COR-L47 (cell line): Measurements from ENCODE around the gene FA2H.
"Not testable (repeated sequence)": the region's sequence is repeated elsewhere in the genome, so short reads cannot be mapped to it uniquely, and the experiment has no call there.

ENCODE experiments used
- DNase-seq: peaks from one replicate; lab custom pipeline; 2025; lab: John Stamatoyannopoulos, UW

Gene FA2H

DNA sequence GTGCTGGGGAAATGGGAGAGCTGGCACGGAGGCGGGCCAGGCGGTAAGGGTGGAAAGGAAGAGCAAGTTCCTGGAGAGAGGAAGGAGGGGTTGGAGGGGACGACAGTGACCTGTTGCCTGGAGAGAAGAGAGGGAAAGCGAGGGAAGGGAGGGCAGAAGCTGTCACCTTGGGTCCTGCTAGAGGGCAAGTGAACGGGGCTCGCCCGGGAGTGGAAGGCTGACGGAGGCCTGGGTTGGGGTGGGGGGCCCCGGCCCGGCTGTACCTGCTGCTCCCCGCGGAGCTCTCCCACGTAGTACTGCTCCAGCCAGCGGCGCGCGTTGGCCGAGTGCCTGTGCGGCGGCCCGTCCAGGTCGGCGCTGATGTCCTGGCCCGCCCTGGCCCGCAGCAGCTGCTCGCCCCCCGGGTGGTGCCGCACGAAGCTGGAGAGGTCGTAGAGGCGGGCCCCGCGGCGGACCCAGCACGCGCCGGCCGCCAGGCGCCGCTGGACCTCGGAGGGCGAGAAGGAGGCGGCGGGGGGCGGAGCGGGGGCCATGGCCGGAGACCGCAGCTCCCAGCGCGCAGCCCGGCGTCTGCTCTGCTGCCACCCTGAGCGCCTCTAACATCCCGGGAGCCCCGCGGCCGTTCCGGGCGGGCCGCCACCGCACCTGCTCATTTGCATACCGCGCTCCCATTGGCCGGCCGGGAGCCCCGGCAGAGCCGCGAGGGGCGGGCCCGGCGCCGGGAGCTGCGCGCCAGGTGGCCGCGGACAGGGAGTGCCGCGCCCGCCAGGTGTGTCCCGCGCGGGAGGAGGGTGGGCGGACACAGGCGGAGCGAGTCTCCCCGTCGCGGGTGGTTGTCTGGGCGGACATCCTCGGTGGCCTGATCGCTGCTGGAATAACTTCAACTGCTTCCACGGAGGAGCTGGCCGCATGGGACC is at the start of gene FA2H:
TSS of gene FA2H (minus strand) at position 598 of the 917 bp plus-strand sequence. CDS start at position 533, 65 bp downstream.
- DNase-seq: peak; percentile 91

DNA sequence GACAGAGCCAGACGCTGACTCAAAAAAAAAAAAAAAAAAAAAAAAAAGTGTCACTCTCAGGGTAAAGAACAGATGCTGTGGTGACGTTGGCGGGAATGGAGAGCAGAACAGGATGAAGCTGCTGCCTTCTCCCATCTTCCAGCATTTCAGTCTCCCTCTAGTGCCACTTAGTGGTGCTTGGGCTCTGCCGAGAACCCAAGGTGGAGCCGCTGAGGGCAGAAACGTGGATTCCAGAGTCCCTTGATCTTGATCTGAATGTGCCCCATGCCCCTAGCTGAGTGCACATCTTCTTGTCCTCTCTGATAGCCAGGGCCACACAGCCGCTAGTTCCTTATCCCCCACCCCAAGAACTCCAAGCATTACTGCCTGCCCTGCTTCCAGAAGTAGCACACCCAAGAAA is 43.2 kb upstream of the FA2H start:
- no peak for DNase-seq

DNA sequence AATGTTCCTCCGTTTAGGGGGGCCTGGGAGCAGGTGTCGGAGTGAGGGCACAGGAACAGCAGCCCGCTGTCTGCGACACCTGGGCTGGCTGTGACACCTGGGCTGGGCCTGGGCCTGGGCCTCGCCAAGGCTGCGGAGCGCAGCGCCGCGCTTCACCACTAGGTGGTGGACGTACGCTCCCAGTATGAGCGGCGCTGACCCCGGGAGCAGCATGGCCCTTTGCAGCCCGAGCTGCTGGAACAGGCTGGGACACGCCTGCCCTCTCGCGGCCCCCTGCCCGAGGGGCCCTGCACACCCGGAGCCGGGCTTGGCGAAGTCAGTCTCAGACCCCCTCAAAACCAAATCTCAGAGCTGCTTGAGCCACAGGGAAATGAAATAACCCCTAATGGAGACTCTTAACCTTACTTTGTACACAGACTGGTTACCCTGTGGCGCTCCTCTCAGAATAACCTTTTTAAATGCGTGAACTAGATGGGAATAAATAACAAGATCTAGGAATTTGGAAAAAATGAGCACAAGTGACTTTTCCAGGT is 38.6 kb upstream of the FA2H start:
- DNase-seq: peak; percentile 74

DNA sequence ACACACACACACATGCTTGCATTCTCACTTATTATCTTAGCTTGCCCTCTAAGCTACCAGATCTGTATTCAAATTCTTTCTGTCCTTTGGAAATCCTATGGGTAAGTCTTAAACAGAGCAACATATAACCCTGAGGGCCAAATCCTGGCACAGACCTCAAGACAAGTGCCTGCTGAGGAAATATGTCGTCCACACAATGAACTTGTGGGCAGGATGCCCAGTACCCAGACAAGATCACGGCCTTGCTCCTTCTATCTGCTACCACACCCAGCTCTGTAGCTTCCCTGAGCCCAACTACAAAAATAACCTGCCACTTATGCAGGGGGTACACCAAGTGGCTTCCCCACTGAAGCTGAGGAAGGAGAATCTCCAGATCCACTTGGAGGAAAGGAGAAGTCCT is 37.3 kb upstream of the FA2H start:
- DNase-seq: no peak

DNA sequence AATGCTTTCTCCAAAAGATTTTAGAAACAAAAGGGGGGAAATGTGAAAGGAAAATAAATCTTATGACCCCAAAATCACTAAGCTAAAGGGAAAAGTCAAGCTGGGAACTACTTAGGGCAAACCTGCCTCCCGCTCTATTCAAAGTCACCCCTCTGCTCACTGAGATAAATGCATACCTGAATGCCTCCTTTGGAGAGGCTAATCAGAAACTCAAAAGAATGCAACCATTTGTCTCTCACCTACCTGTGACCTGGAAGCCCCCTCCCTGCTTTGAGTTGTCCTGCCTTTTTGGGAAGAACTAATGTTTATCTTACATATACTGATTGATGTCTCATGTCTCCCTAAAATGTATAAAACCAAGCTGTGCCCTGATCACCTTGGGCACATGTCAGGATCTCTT is 36.6 kb upstream of the FA2H start:
- not testable (repeated sequence) for DNase-seq

- no peak for DNase-seq
Measured at GRCh38 chr16:74807052-74807646, 32.5 kb upstream of the FA2H start.

DNA sequence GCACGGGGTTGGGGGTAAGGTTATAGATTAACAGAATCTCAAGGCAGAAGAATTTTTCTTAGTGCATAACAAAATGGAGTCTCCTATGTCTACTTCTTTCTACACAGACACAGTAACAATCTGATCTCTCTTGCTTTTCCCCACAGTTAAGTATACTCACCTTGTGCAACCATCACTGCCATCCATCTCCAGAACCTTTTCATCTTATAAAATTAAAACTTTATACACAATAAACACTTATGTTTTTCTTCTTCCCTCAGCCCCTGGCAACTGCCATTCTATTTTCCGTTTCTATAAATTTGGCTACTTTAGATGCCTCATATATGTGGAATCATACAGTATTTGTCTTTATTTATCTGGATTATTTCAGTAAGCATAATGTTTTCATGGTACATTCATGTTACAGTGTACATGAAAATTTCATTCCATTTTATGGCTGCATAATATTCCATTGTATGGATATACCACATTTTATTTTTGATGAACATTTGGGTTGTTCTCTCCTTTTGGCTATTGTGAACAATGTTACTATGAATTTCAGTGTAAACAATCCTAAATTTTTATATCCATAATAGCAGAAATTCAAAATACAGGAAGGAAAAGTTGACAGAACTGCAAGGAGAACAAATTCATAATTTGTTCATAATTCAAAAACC is 25.7 kb upstream of the FA2H start:
- no peak for DNase-seq

GRCh38 chr16:74797414-74797813 is 22.8 kb upstream of the FA2H start:
- DNase-seq: no peak

- no peak for DNase-seq
Measured at GRCh38 chr16:74795104-74795503, 20.5 kb upstream of the FA2H start.

GRCh38 chr16:74794668-74795067 is 20.0 kb upstream of the FA2H start:
- DNase-seq: no peak

- DNase-seq: no peak
Measured at GRCh38 chr16:74793571-74793970, 19.0 kb upstream of the FA2H start.

DNA sequence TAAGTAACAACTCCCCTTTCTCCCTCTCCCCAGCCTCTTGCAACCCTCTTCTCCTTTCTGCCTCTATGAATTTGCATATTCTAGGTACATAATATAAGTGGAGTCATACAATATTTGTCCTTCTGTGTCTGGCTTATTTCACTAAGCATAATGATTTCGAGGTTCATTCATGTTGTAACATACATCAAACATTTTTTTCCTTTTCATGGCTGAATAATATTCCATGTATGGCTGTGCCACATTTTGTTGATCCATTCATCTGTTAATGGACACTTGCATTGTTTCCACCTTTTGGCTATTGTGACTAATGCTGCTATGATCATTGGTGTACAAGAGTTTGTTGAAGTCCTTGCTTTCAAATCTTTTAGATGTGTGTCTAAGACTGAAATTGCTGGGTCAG is 17.6 kb upstream of the FA2H start:
- DNase-seq: no peak

- not testable (repeated sequence) for DNase-seq
Measured at GRCh38 chr16:74791749-74792148, 17.1 kb upstream of the FA2H start.

GRCh38 chr16:74788108-74788507 is 13.5 kb upstream of the FA2H start:
- no peak for DNase-seq

DNA sequence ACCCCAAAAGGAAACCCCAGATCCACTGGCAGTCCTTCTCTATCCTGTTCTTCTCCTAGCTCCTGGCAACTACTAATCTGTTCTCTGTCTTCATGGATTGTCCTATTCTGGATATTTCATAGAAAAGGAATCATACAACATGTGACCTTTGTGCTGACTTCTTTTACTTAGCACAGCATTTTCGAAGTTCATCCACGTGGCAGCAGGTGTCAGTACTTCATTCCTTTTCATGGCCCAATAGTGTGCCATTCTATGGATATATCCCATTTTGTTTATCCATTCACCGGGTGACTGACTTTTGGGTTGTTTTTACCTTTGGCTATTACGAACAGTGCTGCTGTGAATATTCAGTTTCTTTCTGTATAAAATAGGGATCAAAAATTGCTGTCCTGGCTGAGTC is 10.4 kb upstream of the FA2H start:
- DNase-seq: no peak

DNA sequence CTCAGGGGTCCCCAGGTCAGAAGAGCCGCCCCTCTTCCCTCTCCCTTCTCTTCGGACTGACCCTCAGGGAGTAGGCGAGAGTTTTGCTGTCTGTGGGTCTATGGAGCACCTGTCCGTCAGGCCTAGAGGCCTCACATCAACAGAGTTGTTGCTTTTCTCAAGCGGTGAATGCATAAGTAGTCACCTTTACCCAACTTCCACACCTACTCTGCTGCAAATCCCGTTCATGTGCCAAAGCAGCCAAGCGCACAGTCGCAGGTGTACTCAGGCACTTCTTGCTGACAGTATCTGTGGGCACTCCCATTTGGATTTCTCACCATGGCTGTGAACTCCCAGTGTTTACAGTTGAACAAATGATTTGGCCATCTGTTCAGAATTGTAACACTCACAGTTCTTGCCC is 4.0 kb upstream of the FA2H start:
- DNase-seq: no peak

DNA sequence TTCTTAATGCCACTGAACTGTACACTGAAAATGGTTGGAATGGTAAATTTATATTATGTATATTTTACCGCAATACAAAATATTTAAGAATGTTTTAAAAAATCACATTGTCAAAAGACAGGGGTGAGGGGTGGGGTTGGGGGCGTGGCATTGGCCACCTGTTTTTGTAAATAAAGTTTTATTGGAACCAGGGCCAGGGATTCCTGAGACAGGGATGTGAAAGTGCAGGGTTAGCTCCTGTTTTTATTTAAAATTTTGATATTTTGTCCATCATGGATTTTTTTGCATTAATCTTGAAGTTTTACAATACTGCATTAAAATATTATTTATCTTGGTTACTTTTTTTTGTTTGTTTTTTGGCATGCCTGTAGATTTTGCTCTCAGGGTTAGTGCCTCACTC is 2.3 kb upstream of the FA2H start:
- no peak for DNase-seq

DNA sequence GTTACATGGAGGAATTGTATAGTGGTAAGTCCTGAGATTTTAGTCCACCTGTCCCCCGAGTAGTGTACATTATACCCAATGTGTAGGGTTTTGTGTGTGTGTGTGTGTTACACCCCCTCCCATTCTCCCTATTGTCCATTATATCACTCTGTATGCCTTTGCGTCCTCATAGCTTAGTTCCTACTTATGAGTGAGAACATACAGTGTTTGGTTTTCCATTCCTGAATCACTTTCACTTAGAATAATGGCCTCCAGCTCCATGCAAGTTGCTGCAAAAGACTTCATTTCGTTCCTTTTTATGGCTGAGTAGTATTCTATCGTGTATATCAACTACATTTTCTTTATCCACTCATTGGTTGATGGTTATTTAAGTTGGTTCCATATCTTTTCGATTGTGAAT is 635 bp upstream of the FA2H start:
- DNase-seq: no peak

DNA sequence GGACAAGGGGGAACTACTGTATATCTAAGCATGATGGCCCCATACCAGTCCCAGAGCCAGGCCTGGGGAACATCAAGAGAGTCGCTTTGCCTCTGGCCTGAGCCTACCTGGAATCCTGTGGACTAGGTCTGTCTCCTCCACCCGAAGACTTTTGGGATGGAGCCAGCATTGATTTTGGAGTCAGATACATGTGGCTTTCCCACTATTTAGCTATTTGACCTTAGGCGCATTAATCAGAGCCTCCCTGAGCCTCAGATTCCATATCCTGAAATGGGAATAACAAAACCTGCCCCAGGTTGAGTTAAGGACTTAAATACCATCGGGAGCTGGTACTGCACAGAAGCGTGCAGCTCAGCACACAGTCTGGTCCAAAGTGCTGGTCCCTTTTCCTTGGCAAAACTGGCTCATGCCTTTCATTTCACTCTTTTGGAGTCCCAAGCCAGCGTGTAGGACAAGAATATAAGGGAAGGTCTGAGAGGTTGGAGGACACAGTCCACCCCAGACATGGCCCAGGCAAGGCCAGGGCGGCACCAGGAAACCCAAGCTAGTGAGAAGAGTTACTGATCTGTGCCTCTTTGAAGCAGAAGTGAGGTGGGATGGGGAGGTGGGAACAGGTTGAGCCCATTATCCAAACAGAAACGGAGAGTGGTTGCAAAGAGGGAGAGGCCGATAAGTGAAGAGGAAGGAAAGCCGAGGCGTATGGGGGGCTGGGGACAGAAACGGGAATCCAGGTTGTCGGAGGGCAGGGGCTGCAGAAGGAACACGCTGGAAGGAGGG is 986 bp downstream of the FA2H start:
- no peak for DNase-seq

DNA sequence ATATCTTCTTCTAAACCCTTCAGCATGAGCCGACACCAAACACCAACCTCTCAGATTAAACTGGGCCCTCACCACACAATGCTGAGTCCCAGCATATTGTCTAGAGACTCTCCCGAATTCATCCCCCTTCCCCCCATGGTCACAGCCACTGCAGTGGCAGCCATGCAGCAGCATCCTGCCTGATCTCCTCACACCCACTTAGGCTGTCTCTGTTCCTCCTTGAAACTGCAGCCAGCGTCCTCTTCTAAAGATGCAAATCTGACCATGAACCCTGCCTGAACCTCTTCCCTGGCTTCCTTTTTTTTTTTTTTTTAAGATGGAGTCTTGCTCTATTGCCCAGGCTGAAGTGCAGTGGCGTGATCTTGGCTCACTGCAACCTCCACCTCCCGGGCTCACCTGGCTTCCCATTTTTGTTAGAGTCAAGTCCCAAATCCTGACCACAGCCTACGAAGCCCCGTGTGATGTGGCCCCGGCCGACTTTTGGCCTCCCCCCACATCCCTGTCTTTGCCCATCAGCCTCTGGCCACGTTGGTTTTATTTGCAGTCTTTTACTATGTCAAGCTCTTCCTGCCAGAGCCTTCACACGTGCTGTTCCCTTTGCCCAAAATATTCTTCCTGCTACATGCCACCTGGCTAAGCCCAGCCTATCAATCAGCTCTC is 2.8 kb downstream of the FA2H start:
- no peak for DNase-seq

GRCh38 chr16:74770831-74771526 is 3.6 kb downstream of the FA2H start:
- DNase-seq: no peak
